Sigmoid colon (tissue), 7 donors: ENCODE data around the gene SUSD3. TPM values are rescaled to one million over a fixed set of nuclear protein-coding genes. Genes with fewer than 3 reads are reported as not detected.

ENCODE experiments used
- DNase-seq: peaks from one replicate; pipeline ENCODE4 v3.0.0-alpha.2; 2019
- H3K27ac ChIP-seq, 4 donors: fragments of 200-600 bp; sonication (generic); one replicate each; pipeline ENCODE4 v1.5.1; 2016 to 2019; ENCODE audit warnings: mild to moderate bottlenecking in 1 of 4
- H3K27me3 ChIP-seq, 3 donors: fragments of 200-600 bp; sonication (generic); one replicate each; pipeline ENCODE4 v1.5.1; 2019; ENCODE audit warnings: mild to moderate bottlenecking in 1 of 3
- H3K36me3 ChIP-seq, 4 donors: fragments of 200-600 bp; sonication (generic); one replicate each; pipeline ENCODE4 v1.5.1; 2016 to 2019
- H3K4me1 ChIP-seq, 4 donors: fragments of 200-600 bp; sonication (generic); one replicate each; pipeline ENCODE4 v1.5.1; 2017 to 2019
- H3K4me3 ChIP-seq, 4 donors: fragments of 200-600 bp; sonication (generic); one replicate each; pipeline ENCODE4 v1.5.1; 2017 to 2019; ENCODE audit warnings: mild to moderate bottlenecking in 2 of 4, moderate library complexity in 1 of 4
- H3K9me3 ChIP-seq, 4 donors: fragments of 200-600 bp in 3 of 4; sonication (generic) in 3 of 4; one replicate each; pipeline versions ENCODE4 v1.5.1 to v1.6.1; 2013 to 2019
- CTCF ChIP-seq, 4 experiments: fragments of 450-650 bp in 3 of 4; fragments of 200-600 bp in 1 of 4; IDR thresholded peaks; one replicate each; pipeline ENCODE4 v1.5.1; 2016 to 2019; ENCODE audit warnings: antibody characterized with exemption in 4 of 4, mild to moderate bottlenecking in 3 of 4, moderate library complexity in 2 of 4
- EP300 ChIP-seq, 4 donors: sonication (generic); formaldehyde crosslinking; IDR thresholded peaks; one replicate each; pipeline ENCODE4 v1.6.1; 2017; ENCODE audit warnings: antibody characterized with exemption in 4 of 4
- POLR2A ChIP-seq, 2 donors: fragments of 450-650 bp; IDR thresholded peaks; one replicate each; pipeline ENCODE4 v1.6.1; 2016; ENCODE audit warnings: antibody characterized with exemption in 2 of 2, mild to moderate bottlenecking in 2 of 2, moderate library complexity in 2 of 2
- POLR2AphosphoS5 ChIP-seq, 4 donors: sonication (generic); formaldehyde crosslinking; IDR thresholded peaks; one replicate each; pipeline ENCODE4 v1.6.1; 2017; ENCODE audit warnings: antibody characterized with exemption in 4 of 4
- WGBS, 2 donors: extraction: QIAGEN DNeasy Blood & Tissue Kit; methylation state at CpG; one replicate each; pipeline ENCODE4 v1.1.7; 2013; 5-methylcytosine and 5-hydroxymethylcytosine counted together
- intact Hi-C: fragments of 100-400 bp; cut with DNase I; formaldehyde crosslinking; loops from one replicate; pipeline ENCODE4 v1.15.1; 2023
- polyA plus RNA-seq, 3 donors: library from polyadenylated mRNA; stranded (reverse); fragments of 200-250 nt; gene quantifications; one replicate each; pipeline ENCODE4 v1.2.3, GENCODE V29; 2013
- total RNA-seq, 4 donors: library from RNA; depleted of rRNA; stranded (reverse); fragments of >200 nt; gene quantifications; one replicate each; pipeline ENCODE4 v1.1.0, GENCODE V29; 2016
- donor health status: healthy with polysubstance abuse.
- donor health status: Bipolar disorder and iron deficiency.
- donor health status: healthy.

Gene SUSD3
- total and polyA plus RNA-seq, 7 donors = 0.92 to 15.2 (median 4.7) TPM; not detected in 1

- H3K9me3 ChIP-seq = no peaks in the 10 kb centered on the region
- H3K27ac ChIP-seq = no peak overlapping the region
- peaks cover 0 to 7% (median 3%) of the 10 kb centered on the region in 4 donors for H3K4me1 ChIP-seq
- TF ChIP-seq POLR2A (IDR thresholded peaks at IDR 0.05) = no peak
- TF ChIP-seq CTCF (IDR thresholded peaks at IDR 0.05) = no peak
- no peak for TF ChIP-seq POLR2AphosphoS5 (IDR thresholded peaks at IDR 0.05)
- TF ChIP-seq EP300 (IDR thresholded peaks at IDR 0.05) = no peak
- no peaks in the 10 kb centered on the region for H3K27me3 ChIP-seq
- H3K4me3 ChIP-seq = no peak overlapping the region
- peak; percentile 61 for DNase-seq
- intact Hi-C loops = loop anchor here (5.0 kb wide), 1 partner anchor 42 kb away; no protein-coding TSS in a partner anchor
- H3K36me3 ChIP-seq = peaks cover 7 to 55% (median 46%) of the 10 kb centered on the region in 4 donors
- WGBS, 2 donors = 84 to 96% methylated on average over 14 of the region's 14 CpGs
These were observed 51.9 kb downstream of the SUSD3 start for GRCh38 chr9:93110311-93110855.

GRCh38 chr9:93111001-93111370 is 52.5 kb downstream of the SUSD3 start:
- intact Hi-C loops = loop anchor here (5.0 kb wide), 1 partner anchor 41 kb away; no protein-coding TSS in a partner anchor
- Histone ChIP-seq H3K9me3 (no peaks in the 10 kb centered on the region), H3K27ac (no peak overlapping the region), H3K4me3 (no peak overlapping the region), H3K27me3 (no peaks in the 10 kb centered on the region), H3K4me1 (peaks cover 0 to 7% (median 3%) of the 10 kb centered on the region in 4 donors), H3K36me3 (peaks cover 7 to 55% (median 46%) of the 10 kb centered on the region in 4 donors)
- WGBS, 2 donors = 88 to 91% methylated on average over 11 of the region's 11 CpGs
- TF ChIP-seq CTCF (IDR thresholded peaks at IDR 0.05) (no peak), POLR2A (IDR thresholded peaks at IDR 0.05) (no peak), EP300 (IDR thresholded peaks at IDR 0.05) (no peak), POLR2AphosphoS5 (IDR thresholded peaks at IDR 0.05) (no peak)
- DNase-seq = peak; percentile 56

DNA sequence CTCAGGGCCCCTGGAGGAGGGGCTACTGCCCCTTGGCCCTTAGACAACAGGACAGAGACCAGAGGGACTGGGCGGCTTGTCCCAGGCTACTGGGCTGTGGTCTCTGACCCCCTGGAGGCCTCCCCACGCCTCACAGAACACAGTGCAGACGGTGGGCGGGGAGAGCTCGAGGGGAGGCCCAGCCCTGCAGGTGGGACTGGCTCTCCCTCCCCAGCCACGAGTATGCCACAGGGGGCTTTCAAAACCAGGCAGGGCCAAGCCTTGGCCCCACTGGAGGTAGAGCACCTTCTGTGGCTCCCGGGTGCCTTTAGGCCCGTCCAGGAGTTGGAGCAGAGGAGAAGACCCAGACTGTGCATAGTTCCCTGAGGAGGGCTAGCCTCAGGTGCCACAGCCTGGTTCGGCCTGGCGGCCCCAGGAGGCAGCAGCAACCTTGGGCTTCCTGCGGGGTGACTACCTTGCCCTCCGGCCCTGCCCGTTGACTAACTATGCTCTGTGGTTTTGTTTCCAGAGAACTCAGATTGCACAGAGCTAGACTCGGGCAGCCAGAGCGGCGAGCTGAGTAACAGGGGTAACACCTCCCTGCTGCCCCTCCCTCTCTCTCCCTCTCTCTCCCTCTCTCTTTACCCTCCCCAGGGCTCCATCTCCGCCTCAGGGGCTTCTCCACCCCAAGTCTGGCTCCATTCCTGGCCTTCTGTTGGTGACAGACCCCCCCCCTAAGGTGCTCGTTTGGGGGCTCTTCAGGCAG is 53.0 kb downstream of the SUSD3 start:
- Histone ChIP-seq H3K27me3 (no peaks in the 10 kb centered on the region), H3K27ac (no peak overlapping the region), H3K4me3 (no peak overlapping the region), H3K36me3 (peaks cover 7 to 55% (median 46%) of the 10 kb centered on the region in 4 donors), H3K9me3 (no peaks in the 10 kb centered on the region), H3K4me1 (peaks cover 0 to 7% (median 3%) of the 10 kb centered on the region in 4 donors)
- whole genome bisulfite sequencing, 2 donors = 77 to 90% methylated on average over 18 of the region's 18 CpGs
- DNase-seq = peak; percentile 63
- no peak for TF ChIP-seq CTCF (IDR thresholded peaks at IDR 0.05)
- no peak for TF ChIP-seq POLR2A (IDR thresholded peaks at IDR 0.05)
- no peak for TF ChIP-seq POLR2AphosphoS5 (IDR thresholded peaks at IDR 0.05)
- TF ChIP-seq EP300 (IDR thresholded peaks at IDR 0.05) = no peak
- intact Hi-C loops = loop anchor here (5.0 kb wide), 1 partner anchor 41 kb away; no protein-coding TSS in a partner anchor

- H3K9me3 ChIP-seq = no peaks in the 10 kb centered on the region
- TF ChIP-seq POLR2A (IDR thresholded peaks at IDR 0.05) = no peak
- no peak for TF ChIP-seq EP300 (IDR thresholded peaks at IDR 0.05)
- TF ChIP-seq POLR2AphosphoS5 (IDR thresholded peaks at IDR 0.05) = no peak
- TF ChIP-seq CTCF (IDR thresholded peaks at IDR 0.05) = no peak
- no peaks in the 10 kb centered on the region for H3K27me3 ChIP-seq
- intact Hi-C loops = loop anchor here (5.0 kb wide), 1 partner anchor 40 kb away; no protein-coding TSS in a partner anchor
- no peak overlapping the region for H3K27ac ChIP-seq
- no peak overlapping the region for H3K4me3 ChIP-seq
- peak; percentile 58 for DNase-seq
- 84 to 90% methylated on average over 15 of the region's 15 CpGs for WGBS, 2 donors
- peaks cover 0 to 7% (median 3%) of the 10 kb centered on the region in 4 donors for H3K4me1 ChIP-seq
- H3K36me3 ChIP-seq = peaks cover 7 to 55% (median 46%) of the 10 kb centered on the region in 4 donors
These were observed 53.8 kb downstream of the SUSD3 start for GRCh38 chr9:93112116-93112863.
